Naive thymus-derived CD4-positive, alpha-beta T cell (primary cell): ENCODE results near the gene SHANK1. TPM values are rescaled to one million over a fixed set of nuclear protein-coding genes. Genes with fewer than 3 reads are reported as not detected.
A peak's percentile ranks its signal among the peaks of the same experiment; 100 is the strongest.

Experiments used
- ATAC-seq: fragments of 150-1000 bp; cut with Tn5 transposase; 2 replicates; pipeline ENCODE4 v1.10.0; 2021; ENCODE audit warnings: mild to moderate bottlenecking, moderate library complexity
- CTCF ChIA-PET: fragments of 350-600 bp; sonication (Branson Sonifier 250); formaldehyde crosslinking; loops from one replicate; lab custom pipeline; 2021; ENCODE audit warnings: antibody characterized with exemption; lab: Charles Lee
- POLR2A ChIA-PET: fragments of 350-600 bp; sonication (Branson Sonifier 250); formaldehyde crosslinking; loops from one replicate; lab custom pipeline; 2021; ENCODE audit warnings: antibody characterized with exemption, inconsistent platforms; lab: Charles Lee
- DNase-seq, 9 donors: peaks; one replicate each; pipeline versions ENCODE4 v3.0.0 to v3.0.0-alpha.2; 2020 to 2022; ENCODE audit warnings: mixed read lengths in 1 of 9
- H3K27ac ChIP-seq: one replicate; pipeline ENCODE4 v1.7.0; 2013; ENCODE audit warnings: mild to moderate bottlenecking, low read depth, low read length, moderate library complexity
- H3K27me3 ChIP-seq, 2 donors: one replicate each; pipeline ENCODE4 v1.7.0; 2013; ENCODE audit warnings: low read length in 2 of 2, mild to moderate bottlenecking in 2 of 2, moderate library complexity in 2 of 2; ENCODE audit not compliant: control insufficient read depth in 2 of 2, insufficient read depth in 2 of 2
- H3K36me3 ChIP-seq, 3 experiments: 1 replicate in 2 of 3; 2 replicates in 1 of 3; pipeline ENCODE4 v1.7.0; 2013; ENCODE audit warnings: low read length in 3 of 3, mild to moderate bottlenecking in 3 of 3, moderate library complexity in 1 of 3; ENCODE audit not compliant: insufficient read depth in 3 of 3, control insufficient read depth in 2 of 3
- H3K4me1 ChIP-seq, 2 donors: one replicate each; pipeline ENCODE4 v1.7.0; 2013; ENCODE audit warnings: low read length in 2 of 2, mild to moderate bottlenecking in 2 of 2, moderate library complexity in 1 of 2; ENCODE audit not compliant: control insufficient read depth in 2 of 2, insufficient read depth in 2 of 2
- H3K4me3 ChIP-seq: 2 replicates; pipeline ENCODE4 v1.7.0; 2013; ENCODE audit warnings: mild to moderate bottlenecking, low read length
- H3K9me3 ChIP-seq, 3 experiments: 1 replicate in 2 of 3; 2 replicates in 1 of 3; pipeline ENCODE4 v1.7.0; 2013; ENCODE audit warnings: low read length in 3 of 3; ENCODE audit not compliant: control insufficient read depth in 2 of 3
- H3K27ac Mint-ChIP-seq, 9 donors: one replicate each; pipeline ENCODE4 v1.8.0; 2020 to 2022; ENCODE audit warnings: mixed read lengths in 9 of 9, mild to moderate bottlenecking in 8 of 9, moderate library complexity in 5 of 9, inconsistent platforms in 2 of 9
- H3K27me3 Mint-ChIP-seq, 5 donors: one replicate each; pipeline ENCODE4 v1.8.0; 2021 to 2022; ENCODE audit warnings: mixed read lengths in 5 of 5, mild to moderate bottlenecking in 1 of 5
- H3K36me3 Mint-ChIP-seq, 5 donors: one replicate each; pipeline ENCODE4 v1.8.0; 2020 to 2022; ENCODE audit warnings: mixed read lengths in 5 of 5, mild to moderate bottlenecking in 3 of 5, inconsistent platforms in 1 of 5
- H3K4me1 Mint-ChIP-seq, 7 donors: one replicate each; pipeline ENCODE4 v1.8.0; 2020 to 2022; ENCODE audit warnings: mixed read lengths in 7 of 7, mild to moderate bottlenecking in 3 of 7, inconsistent platforms in 1 of 7
- H3K4me3 Mint-ChIP-seq, 10 donors: one replicate each; pipeline ENCODE4 v1.8.0; 2020 to 2022; ENCODE audit warnings: mild to moderate bottlenecking in 10 of 10, mixed read lengths in 10 of 10, moderate library complexity in 6 of 10, inconsistent platforms in 2 of 10
- H3K9me3 Mint-ChIP-seq, 11 donors: one replicate each; pipeline ENCODE4 v1.8.0; 2020 to 2022; ENCODE audit warnings: mixed read lengths in 11 of 11, mild to moderate bottlenecking in 4 of 11, inconsistent platforms in 1 of 11, moderate library complexity in 1 of 11
- intact Hi-C, 2 donors: fragments of 100-400 bp; cut with micrococcal nuclease; formaldehyde crosslinking; loops; one replicate each; pipeline ENCODE4 v1.15.1; 2023
- polyA plus RNA-seq, 2 donors: library from polyadenylated mRNA; unstranded; fragments of 300-500 nt; fragmentation: Illumina TruSeq; gene quantifications; one replicate each; pipeline ENCODE4 v1.2.3, GENCODE V29; 2021
- total RNA-seq, 6 experiments: library from RNA in 5 of 6; stranded (reverse) in 5 of 6; gene quantifications; 1 replicate in 5 of 6; 2 replicates in 1 of 6; pipeline ENCODE4 v1.2.3 and lab custom pipeline; 2021 to 2026

SHANK1 gene
- total and polyA plus RNA-seq, 7 experiments from 2014 or later = 0.64 to 0.69 TPM; not detected in 5

DNA sequence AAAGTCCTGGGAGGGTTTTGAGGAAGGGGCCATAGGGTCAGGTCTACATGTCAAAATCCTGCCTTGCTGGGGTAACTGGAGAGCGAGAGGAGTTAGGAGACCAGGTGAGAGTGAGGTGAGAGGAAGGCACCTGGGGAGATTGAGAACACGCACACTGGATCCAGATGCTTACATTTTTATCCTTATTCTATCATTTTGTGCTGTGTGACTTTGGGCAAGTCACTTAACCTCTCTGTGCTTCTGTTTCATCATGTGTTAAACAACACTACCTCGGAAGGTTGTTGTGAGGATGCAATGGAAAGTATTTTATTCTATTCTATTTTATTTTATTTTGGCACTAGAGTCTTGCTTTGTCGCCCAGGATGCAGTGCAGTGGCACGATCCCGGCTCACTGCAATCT, 66.9 kb downstream of the SHANK1 start:
- peaks cover 5 to 62% (median 18%) of the 10 kb centered on the region in 11 donors for H3K9me3 Mint-ChIP-seq
- Histone ChIP-seq H3K4me3 (no peak overlapping the region), H3K27ac (no peak overlapping the region), H3K36me3 (no peaks in the 10 kb centered on the region), H3K27me3 (peaks cover 0 to 3% of the 10 kb centered on the region in 2 donors), H3K9me3 (peaks cover 0 to 11% (median 0%) of the 10 kb centered on the region in 3 experiments), H3K4me1 (no peaks in the 10 kb centered on the region)
- intact Hi-C loops = no loop called here
- H3K36me3 Mint-ChIP-seq = peaks cover 0 to 14% (median 7%) of the 10 kb centered on the region in 5 donors
- H3K27ac Mint-ChIP-seq = no peak overlapping the region
- ATAC-seq (no peak), DNase-seq (no peak)
- CTCF ChIA-PET = no interaction called here
- peak overlapping the region in 1 of 10 donors; percentile 40 for H3K4me3 Mint-ChIP-seq
- H3K27me3 Mint-ChIP-seq = peaks cover 22 to 75% (median 65%) of the 10 kb centered on the region in 5 donors
- H3K4me1 Mint-ChIP-seq = peaks cover under 1 to 10% (median 7%) of the 10 kb centered on the region in 7 donors
- POLR2A ChIA-PET = no interaction called here

DNA sequence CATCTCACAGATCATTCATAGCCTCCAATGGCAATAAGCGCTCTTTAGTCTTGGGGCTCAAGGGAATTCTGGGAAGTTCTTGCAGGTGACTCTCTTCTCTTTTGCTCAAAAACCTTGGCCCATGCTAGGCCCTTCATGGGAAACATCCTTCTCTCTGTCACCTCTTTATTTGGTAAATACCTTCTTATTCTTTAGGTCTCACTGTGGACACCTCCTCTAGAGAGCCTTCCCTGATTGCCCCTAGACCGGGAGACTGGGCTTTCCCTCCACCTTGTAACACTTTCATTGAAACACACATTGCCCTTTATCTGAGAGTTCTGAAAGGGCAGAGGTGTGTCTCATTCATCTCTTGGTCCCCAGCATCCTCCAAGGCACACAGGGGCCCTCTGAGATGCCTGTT, 68.4 kb downstream of the SHANK1 start:
- Mint-ChIP-seq H3K4me1 (peaks cover 0 to 3% (median 0%) of the 10 kb centered on the region in 7 donors), H3K4me3 (no peak overlapping the region), H3K36me3 (peaks cover 0 to 12% (median 5%) of the 10 kb centered on the region in 5 donors), H3K27me3 (peaks cover 10 to 68% (median 56%) of the 10 kb centered on the region in 5 donors), H3K27ac (peak overlapping the region in 1 of 9 donors; percentile 62), H3K9me3 (peaks cover 5 to 49% (median 15%) of the 10 kb centered on the region in 11 donors)
- POLR2A ChIA-PET = no interaction called here
- H3K36me3 ChIP-seq = no peaks in the 10 kb centered on the region
- DNase-seq (no peak), ATAC-seq (no peak)
- no peaks in the 10 kb centered on the region for H3K4me1 ChIP-seq
- H3K27ac ChIP-seq = no peak overlapping the region
- CTCF ChIA-PET = no interaction called here
- peaks cover 0 to 3% of the 10 kb centered on the region in 2 donors for H3K27me3 ChIP-seq
- no peak overlapping the region for H3K4me3 ChIP-seq
- peaks cover 0 to 11% (median 0%) of the 10 kb centered on the region in 3 experiments for H3K9me3 ChIP-seq
- intact Hi-C loops = no loop called here

DNA sequence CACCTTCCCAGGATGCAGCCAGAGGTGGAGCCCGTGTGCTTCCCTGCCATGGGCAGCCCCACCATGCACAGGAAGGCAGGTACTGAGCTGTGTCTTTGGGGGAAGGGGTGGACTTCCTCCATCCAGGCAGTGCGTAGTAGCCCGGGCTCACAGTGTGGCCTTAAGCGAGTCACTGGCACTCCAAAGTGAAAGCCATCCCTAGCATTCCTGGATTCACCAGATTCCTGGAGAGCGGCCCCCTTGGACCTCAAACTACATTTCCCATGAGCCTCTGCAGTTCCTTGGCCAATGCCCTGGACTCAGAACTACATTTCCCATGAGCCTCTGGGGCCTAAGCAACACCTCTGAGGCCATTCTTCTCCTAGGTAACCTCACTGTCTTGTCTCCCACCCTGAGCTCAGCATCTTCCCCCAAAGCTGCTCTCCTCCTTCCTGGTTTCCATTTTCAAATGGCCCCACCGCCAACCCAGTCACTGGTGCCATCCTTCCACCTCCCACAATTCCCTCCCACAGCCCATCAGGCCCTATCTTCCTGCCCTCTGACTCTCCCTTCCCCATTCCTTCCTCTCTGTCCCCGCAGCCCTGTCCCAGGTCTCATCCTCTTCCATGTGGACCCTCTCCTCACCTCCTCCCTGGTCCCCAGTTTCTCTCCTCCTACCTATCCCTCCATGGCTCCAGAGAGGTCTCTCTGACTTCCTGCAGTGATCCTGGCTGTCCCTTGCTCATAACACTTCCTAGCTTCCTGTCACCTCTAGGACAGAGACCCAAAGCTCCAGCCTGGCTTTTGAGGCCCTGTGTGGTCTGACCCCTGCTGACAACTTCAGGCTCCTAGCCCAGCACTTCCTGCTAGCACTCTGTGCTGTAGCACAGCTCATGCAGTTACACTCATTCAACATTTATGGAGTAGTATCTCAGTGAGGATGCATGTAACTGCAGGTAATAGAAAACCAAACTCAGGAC, 69.9 kb downstream of the SHANK1 start, which contains the start of gene C19orf81:
Gene C19orf81, plus strand, starts transcription at position 13 of the 959 bp plus-strand sequence. Its CDS starts 0 bp downstream, at position 13.
- POLR2A ChIA-PET = no interaction called here
- peaks cover 0 to 3% (median 0%) of the 10 kb centered on the region in 7 donors for H3K4me1 Mint-ChIP-seq
- peaks cover 0 to 6% (median 4%) of the 10 kb centered on the region in 5 donors for H3K36me3 Mint-ChIP-seq
- no peak for DNase-seq
- peak within 1 kb of the TSS in 1 of 10 donors; percentile 46 for H3K4me3 Mint-ChIP-seq
- Histone ChIP-seq H3K9me3 (peaks cover 0 to 2% (median 0%) of the 10 kb centered on the region in 3 experiments), H3K4me3 (no peak within 1 kb of the TSS), H3K4me1 (no peaks in the 10 kb centered on the region), H3K36me3 (no peaks in the 10 kb centered on the region), H3K27me3 (peaks cover 0 to 3% of the 10 kb centered on the region in 2 donors), H3K27ac (no peak within 1 kb of the TSS)
- intact Hi-C loops = no loop called here
- CTCF ChIA-PET = no interaction called here
- H3K27ac Mint-ChIP-seq = no peak within 1 kb of the TSS
- H3K9me3 Mint-ChIP-seq = peaks cover 0 to 35% (median 7%) of the 10 kb centered on the region in 11 donors
- H3K27me3 Mint-ChIP-seq = peaks cover 8 to 54% (median 41%) of the 10 kb centered on the region in 5 donors
- no peak for ATAC-seq

DNA sequence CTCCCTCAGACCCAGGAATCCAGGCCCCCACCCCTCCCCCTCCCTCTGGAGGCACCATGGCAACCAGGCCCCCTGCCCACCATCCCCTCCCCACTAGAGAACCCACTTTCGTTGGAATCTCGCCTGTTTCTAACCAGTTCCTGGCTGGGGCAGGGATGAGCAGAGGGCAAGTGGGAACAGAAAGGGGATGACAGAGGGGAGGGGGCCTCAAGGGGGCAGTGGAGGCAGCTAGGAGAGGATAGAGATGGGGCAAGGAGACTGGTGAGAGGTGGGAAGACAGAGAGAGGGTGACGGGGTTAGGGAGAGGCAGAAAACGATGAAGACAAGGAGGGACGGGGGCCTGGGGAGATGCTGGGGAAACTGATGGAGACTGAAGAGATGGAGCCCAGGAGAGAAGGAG, 70.9 kb downstream of the SHANK1 start:
- peaks cover 0 to 5% (median 4%) of the 10 kb centered on the region in 5 donors for H3K36me3 Mint-ChIP-seq
- Histone ChIP-seq H3K36me3 (no peaks in the 10 kb centered on the region), H3K27me3 (peaks cover 0 to 3% of the 10 kb centered on the region in 2 donors), H3K4me3 (no peak overlapping the region), H3K27ac (no peak overlapping the region), H3K9me3 (no peaks in the 10 kb centered on the region), H3K4me1 (no peaks in the 10 kb centered on the region)
- H3K27ac Mint-ChIP-seq = no peak overlapping the region
- ChIA-PET CTCF (no interaction called here), POLR2A (no interaction called here)
- peaks cover 8 to 43% (median 39%) of the 10 kb centered on the region in 5 donors for H3K27me3 Mint-ChIP-seq
- DNase-seq (no peak), ATAC-seq (no peak)
- H3K4me3 Mint-ChIP-seq = no peak overlapping the region
- intact Hi-C loops = no loop called here
- H3K4me1 Mint-ChIP-seq = peaks cover 0 to 3% (median 0%) of the 10 kb centered on the region in 7 donors
- H3K9me3 Mint-ChIP-seq = peaks cover 0 to 27% (median 4%) of the 10 kb centered on the region in 11 donors

DNA sequence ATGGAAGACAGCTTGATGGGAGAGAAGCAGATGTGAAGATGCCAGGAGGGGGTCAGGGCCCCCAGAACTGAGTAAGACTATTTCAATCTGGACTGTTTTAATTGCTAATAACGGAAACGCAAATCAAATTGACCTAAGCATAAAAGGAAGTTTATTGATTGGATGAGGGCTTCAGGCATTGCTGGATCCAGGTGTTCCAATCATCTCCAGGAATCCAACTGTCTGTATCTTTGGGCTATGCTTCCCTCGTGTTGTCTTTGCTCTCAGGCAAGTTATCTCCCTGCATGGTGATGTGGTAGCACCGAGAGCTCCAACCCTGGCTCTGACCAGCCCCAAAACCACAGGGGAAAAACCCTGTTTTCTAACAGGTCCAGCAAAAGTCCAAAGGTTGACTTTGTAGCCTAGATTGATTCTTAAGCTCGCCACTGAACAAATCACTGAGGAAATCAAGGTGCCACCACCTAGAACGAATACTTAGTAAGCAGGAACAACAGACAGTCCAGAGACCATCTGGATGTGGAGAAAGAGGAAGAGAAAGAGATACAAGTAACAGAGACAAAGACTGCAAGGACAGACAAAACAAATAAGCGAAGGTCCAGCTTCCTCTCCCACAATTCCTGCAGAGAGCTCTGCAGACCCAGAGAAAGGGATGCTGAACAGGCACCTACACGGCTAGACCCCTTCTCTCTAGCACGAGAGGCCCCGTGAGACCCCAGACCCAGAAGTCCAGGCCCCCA, 71.6 kb downstream of the SHANK1 start:
- H3K27ac ChIP-seq = no peak overlapping the region
- Mint-ChIP-seq H3K27ac (no peak overlapping the region), H3K4me1 (peaks cover 0 to 3% (median 0%) of the 10 kb centered on the region in 7 donors), H3K27me3 (peaks cover 8 to 39% (median 34%) of the 10 kb centered on the region in 5 donors), H3K4me3 (no peak overlapping the region), H3K9me3 (peaks cover 0 to 21% (median 4%) of the 10 kb centered on the region in 11 donors), H3K36me3 (peaks cover 0 to 4% (median 0%) of the 10 kb centered on the region in 5 donors)
- H3K36me3 ChIP-seq = no peaks in the 10 kb centered on the region
- H3K9me3 ChIP-seq = no peaks in the 10 kb centered on the region
- CTCF ChIA-PET = no interaction called here
- H3K4me1 ChIP-seq = no peaks in the 10 kb centered on the region
- H3K27me3 ChIP-seq = peaks cover 0 to 3% of the 10 kb centered on the region in 2 donors
- no peak overlapping the region for H3K4me3 ChIP-seq
- ATAC-seq (no peak), DNase-seq (no peak)
- POLR2A ChIA-PET = no interaction called here
- intact Hi-C loops = no loop called here

DNA sequence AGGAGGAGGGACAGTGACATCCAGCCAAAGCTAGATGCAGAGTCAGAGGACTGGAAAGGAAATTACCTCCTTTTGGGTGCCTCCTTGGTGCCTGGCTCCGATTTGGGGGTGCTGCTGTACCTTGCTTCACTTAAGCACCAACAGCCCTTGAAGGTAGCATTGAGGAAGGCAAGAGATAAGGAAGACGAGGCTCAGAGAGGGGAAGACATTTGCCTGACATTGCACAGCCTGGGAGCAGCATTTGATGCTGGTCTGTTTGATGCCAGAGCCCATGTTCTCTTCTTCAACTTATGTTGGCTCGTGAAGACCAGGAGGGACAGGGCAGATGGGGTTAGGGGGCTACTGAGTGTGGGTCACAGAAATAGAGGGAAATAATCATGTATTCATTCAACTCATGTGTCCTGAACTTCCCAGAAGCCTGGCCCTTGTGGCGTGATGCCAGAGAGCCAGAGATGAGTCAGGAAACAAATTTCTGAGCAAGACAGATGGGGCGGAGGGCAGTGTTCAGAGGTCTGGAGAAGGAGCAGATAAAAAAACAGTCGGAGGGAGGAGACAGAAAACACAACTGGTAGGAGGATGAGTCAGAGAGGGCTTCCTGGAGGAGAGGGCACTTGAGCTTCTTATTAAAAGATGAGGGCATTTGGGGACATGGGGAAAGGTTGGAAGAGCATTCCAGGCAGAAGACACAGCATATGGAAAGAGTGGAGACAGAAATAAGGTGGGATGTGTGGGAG, 73.4 kb downstream of the SHANK1 start:
- Histone ChIP-seq H3K4me1 (no peaks in the 10 kb centered on the region), H3K36me3 (no peaks in the 10 kb centered on the region), H3K27me3 (peaks cover 0 to 3% of the 10 kb centered on the region in 2 donors), H3K27ac (no peak overlapping the region), H3K9me3 (no peaks in the 10 kb centered on the region), H3K4me3 (no peak overlapping the region)
- ATAC-seq (no peak), DNase-seq (no peak)
- Mint-ChIP-seq H3K4me3 (no peak overlapping the region), H3K36me3 (peaks cover 0 to 4% (median 0%) of the 10 kb centered on the region in 5 donors), H3K27me3 (peaks cover 6 to 38% (median 27%) of the 10 kb centered on the region in 5 donors), H3K4me1 (peaks cover 0 to 3% (median 0%) of the 10 kb centered on the region in 7 donors), H3K9me3 (peaks cover 0 to 13% (median 4%) of the 10 kb centered on the region in 11 donors), H3K27ac (no peak overlapping the region)
- CTCF ChIA-PET = no interaction called here
- intact Hi-C loops = no loop called here
- POLR2A ChIA-PET = no interaction called here
